Measurements from ENCODE around the gene CT45A3. TPM values are rescaled to one million over a fixed set of nuclear protein-coding genes. Genes with fewer than 3 reads are reported as not detected.

Gene CT45A3, protein sequence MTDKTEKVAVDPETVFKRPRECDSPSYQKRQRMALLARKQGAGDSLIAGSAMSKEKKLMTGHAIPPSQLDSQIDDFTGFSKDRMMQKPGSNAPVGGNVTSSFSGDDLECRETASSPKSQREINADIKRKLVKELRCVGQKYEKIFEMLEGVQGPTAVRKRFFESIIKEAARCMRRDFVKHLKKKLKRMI
- not detected in 2 replicates for total RNA-seq

DNA sequence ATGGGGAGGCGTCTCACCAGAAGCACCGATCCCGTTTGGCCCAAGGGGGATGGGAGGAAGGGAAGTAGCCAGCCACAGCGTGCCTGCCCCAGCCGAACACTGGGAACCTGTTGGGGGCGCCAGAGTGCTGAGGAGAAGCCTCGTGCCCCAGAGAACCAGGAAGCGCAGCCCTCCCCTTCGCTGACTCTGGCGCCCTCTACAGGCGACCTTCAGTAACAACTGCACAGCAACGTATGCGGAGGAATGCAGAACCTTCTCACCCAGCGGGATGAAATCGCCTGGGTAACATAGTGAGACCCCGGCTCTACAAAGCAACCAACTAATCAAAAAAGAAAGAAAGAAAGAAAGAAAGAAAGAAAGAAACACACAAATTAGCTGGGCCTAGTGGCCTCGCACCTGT, at the start of gene CT45A3:
CT45A3 (minus strand) TSS at position 101 of the 400 bp plus-strand sequence. CDS start 3,747 bp downstream, outside the sequence.

GRCh38 chrX:135802687-135803086, 34.7 kb upstream of the CT45A3 start, which contains the start of gene CT45A6:
CT45A6 (minus strand) TSS chrX:135802787; CDS start chrX:135798993, 3,794 bp downstream.

DNA sequence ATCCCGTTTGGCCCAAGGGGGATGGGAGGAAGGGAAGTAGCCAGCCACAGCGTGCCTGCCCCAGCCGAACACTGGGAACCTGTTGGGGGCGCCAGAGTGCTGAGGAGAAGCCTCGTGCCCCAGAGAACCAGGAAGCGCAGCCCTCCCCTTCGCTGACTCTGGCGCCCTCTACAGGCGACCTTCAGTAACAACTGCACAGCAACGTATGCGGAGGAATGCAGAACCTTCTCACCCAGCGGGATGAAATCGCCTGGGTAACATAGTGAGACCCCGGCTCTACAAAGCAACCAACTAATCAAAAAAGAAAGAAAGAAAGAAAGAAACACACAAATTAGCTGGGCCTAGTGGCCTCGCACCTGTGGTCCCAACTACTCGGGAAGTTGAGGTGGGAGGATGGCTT, 17.4 kb upstream of the CT45A3 start, which contains the start of gene CT45A5:
CT45A5 (minus strand) TSS at position 101 of the 400 bp plus-strand sequence. CDS start 3,774 bp downstream, outside the sequence.

GRCh38 chrX:135713183-135713689, 54.8 kb downstream of the CT45A3 start, which contains the start of gene CT45A1:
CT45A1 (plus strand) TSS chrX:135713639; CDS start chrX:135718941, 5,302 bp downstream.

Other genes starting within 250 kb of the CT45A3 start
- gene INTS6L, start 247.5 kb downstream of the CT45A3 start, total RNA-seq = 2.9 and 3.0 TPM in 2 replicates
- gene CT45A1, start 54.6 kb downstream of the CT45A3 start, total RNA-seq = not detected in 2 replicates
- not detected in 2 replicates for gene CT45A5, start 17.3 kb upstream of the CT45A3 start, total RNA-seq
- gene CT45A6, start 34.6 kb upstream of the CT45A3 start, total RNA-seq = not detected in 2 replicates
- gene CT45A2, start 51.8 kb upstream of the CT45A3 start, total RNA-seq = not detected in 2 replicates
- gene CT45A7, start 69.1 kb upstream of the CT45A3 start, total RNA-seq = not detected in 2 replicates
- gene CT45A8, start 86.3 kb upstream of the CT45A3 start, total RNA-seq = not detected in 2 replicates
- gene CT45A9, start 103.6 kb upstream of the CT45A3 start, total RNA-seq = not detected in 2 replicates
- not detected in 2 replicates for gene CT45A10, start 125.3 kb upstream of the CT45A3 start, total RNA-seq
- gene SAGE1, start 125.5 kb upstream of the CT45A3 start, total RNA-seq = not detected in 2 replicates
- gene MMGT1, start 205.8 kb upstream of the CT45A3 start, total RNA-seq = 5.0 and 9.8 TPM in 2 replicates
- 10.2 and 15.9 TPM in 2 replicates for gene SLC9A6, start 217.2 kb upstream of the CT45A3 start, total RNA-seq

Measured in bladder microvascular endothelial cell (primary cell).